B cell (primary cell): ENCODE results near the gene AOPEP. TPM values are rescaled to one million over a fixed set of nuclear protein-coding genes. Genes with fewer than 3 reads are reported as not detected.

Source experiments
- ATAC-seq: fragments of 200-7000 bp; cut with Tn5 transposase; one replicate; pipeline ENCODE4 v1.10.0; 2021; ENCODE audit warnings: low read depth, mild to moderate bottlenecking, moderate number of reproducible peaks, moderate library complexity
- CTCF ChIA-PET: fragments of 350-600 bp; sonication (Branson Sonifier 250); formaldehyde crosslinking; loops from one replicate; lab custom pipeline; 2021; ENCODE audit warnings: antibody characterized with exemption, inconsistent platforms; lab: Charles Lee
- POLR2A ChIA-PET: fragments of 350-600 bp; sonication (Branson Sonifier 250); formaldehyde crosslinking; loops from one replicate; lab custom pipeline; 2021; ENCODE audit warnings: antibody characterized with exemption; lab: Charles Lee
- DNase-seq: peaks from one replicate; pipeline ENCODE4 v3.0.0; 2013
- H2AFZ ChIP-seq: 2 replicates; pipeline ENCODE4 v1.6.1; 2012; ENCODE audit warnings: mild to moderate bottlenecking, low read depth, low read length; ENCODE audit not compliant: insufficient read depth, poor library complexity, severe bottlenecking
- H3K27ac ChIP-seq, 2 donors: 1 replicate in 1 of 2; 2 replicates in 1 of 2; pipeline ENCODE4 v1.5.1; 2012 to 2013; ENCODE audit warnings: low read length in 2 of 2, mild to moderate bottlenecking in 2 of 2, moderate library complexity in 1 of 2
- H3K27me3 ChIP-seq, 4 experiments: fragments of 200-600 bp in 1 of 4; sonication (generic) in 1 of 4; replicated peaks in 1 of 4; 1 replicate in 2 of 4; 2 replicates in 2 of 4; pipeline versions ENCODE4 v1.6.1 to v1.7.0; 2013 to 2016; ENCODE audit warnings: low read length in 3 of 4, mild to moderate bottlenecking in 2 of 4, mixed read lengths in 1 of 4, moderate library complexity in 1 of 4; ENCODE audit not compliant: insufficient read depth in 4 of 4, control insufficient read depth in 3 of 4; ENCODE audit errors: control extremely low read depth in 1 of 4
- H3K36me3 ChIP-seq, 2 experiments: replicated peaks in 1 of 2; 1 replicate in 1 of 2; 2 replicates in 1 of 2; pipeline versions ENCODE4 v1.6.1 to v1.7.1; 2013; ENCODE audit warnings: low read length in 1 of 2; ENCODE audit not compliant: insufficient read depth in 2 of 2, control insufficient read depth in 1 of 2; ENCODE audit errors: control extremely low read depth in 1 of 2, extremely low read depth in 1 of 2
- H3K4me1 ChIP-seq, 2 donors: fragments of 200-600 bp in 1 of 2; sonication (generic) in 1 of 2; 1 replicate in 1 of 2; 2 replicates in 1 of 2; pipeline versions ENCODE4 v1.5.1 to v1.6.1; 2013 to 2017; ENCODE audit warnings: low read length in 2 of 2; ENCODE audit not compliant: control insufficient read depth in 2 of 2, insufficient read depth in 2 of 2
- H3K4me2 ChIP-seq: replicated peaks from 2 replicates; pipeline ENCODE3; 2012; ENCODE audit warnings: mild to moderate bottlenecking, low read depth, low read length; ENCODE audit not compliant: poor library complexity, severe bottlenecking
- H3K4me3 ChIP-seq, 5 experiments: fragments of 200-600 bp in 1 of 5; sonication (generic) in 1 of 5; 1 replicate in 3 of 5; 2 replicates in 2 of 5; pipeline versions ENCODE4 v1.5.1 to v1.7.0; 2011 to 2016; ENCODE audit warnings: low read length in 4 of 5, mild to moderate bottlenecking in 4 of 5, low read depth in 2 of 5, control low read depth in 1 of 5, moderate library complexity in 1 of 5; ENCODE audit not compliant: insufficient read depth in 1 of 5; ENCODE audit errors: control extremely low read depth in 1 of 5, extremely low read depth in 1 of 5
- H3K79me2 ChIP-seq: fragments of 200-600 bp; sonication (generic); one replicate; pipeline ENCODE4 v1.6.0; 2016; ENCODE audit warnings: low read length; ENCODE audit not compliant: control insufficient read depth, insufficient read depth
- H3K9ac ChIP-seq: fragments of 200-600 bp; sonication (generic); 2 replicates; pipeline ENCODE4 v1.6.1; 2017; ENCODE audit warnings: mild to moderate bottlenecking, low read length, moderate library complexity
- H3K9me3 ChIP-seq, 3 donors: one replicate each; pipeline versions ENCODE4 v1.6.1 to v1.7.1; 2013; ENCODE audit warnings: low read length in 2 of 3; ENCODE audit not compliant: control insufficient read depth in 2 of 3, insufficient read depth in 1 of 3; ENCODE audit errors: control extremely low read depth in 1 of 3
- H4K20me1 ChIP-seq: 2 replicates; pipeline ENCODE4 v1.6.0; 2012; ENCODE audit warnings: mild to moderate bottlenecking, low read length; ENCODE audit not compliant: insufficient read depth, control insufficient read depth, poor library complexity, severe bottlenecking
- H3K27ac Mint-ChIP-seq: one replicate; pipeline ENCODE4 v1.8.0; 2021; ENCODE audit warnings: mixed read lengths
- H3K27me3 Mint-ChIP-seq: one replicate; pipeline ENCODE4 v1.8.0; 2021; ENCODE audit warnings: mixed read lengths
- H3K4me1 Mint-ChIP-seq: one replicate; pipeline ENCODE4 v1.8.0; 2021; ENCODE audit warnings: mixed read lengths
- H3K4me3 Mint-ChIP-seq: one replicate; pipeline ENCODE4 v1.8.0; 2021; ENCODE audit warnings: mixed read lengths
- H3K9me3 Mint-ChIP-seq: one replicate; pipeline ENCODE4 v1.8.0; 2022; ENCODE audit warnings: mixed read lengths; ENCODE audit not compliant: insufficient read depth
- EZH2 ChIP-seq: IDR thresholded peaks from 2 replicates; pipeline ENCODE4 v1.6.1; 2012; ENCODE audit warnings: borderline replicate concordance, low read depth, mild to moderate bottlenecking, moderate library complexity, low read length; ENCODE audit not compliant: insufficient read depth, poor library complexity, severe bottlenecking
- WGBS: methylation state at CpG from one replicate; pipeline ENCODE4 v1.1.5; 2013; ENCODE audit warnings: missing lambda C conversion rate; ENCODE audit not compliant: insufficient coverage; 5-methylcytosine and 5-hydroxymethylcytosine counted together
- intact Hi-C: fragments of 100-400 bp; cut with micrococcal nuclease; formaldehyde crosslinking; loops from one replicate; pipeline ENCODE4 v1.10.0; 2022
- polyA plus RNA-seq: library from polyadenylated mRNA; depleted of rRNA; stranded (reverse); fragments of >200 nt; gene quantifications from 2 replicates; pipeline ENCODE4 v1.2.3, GENCODE V29; 2012
- total RNA-seq, 2 donors: library from RNA; stranded (reverse); fragments of 120-200 nt in 1 of 2; gene quantifications; 1 replicate in 1 of 2; 2 replicates in 1 of 2; pipeline versions ENCODE4 v1.2.3 to v1.2.4, GENCODE V29; 2013 to 2022
- TF ChIP-seq, protein P1 (sequence below): fragments of 200-600 bp; IDR thresholded peaks from one replicate; pipeline ENCODE4 v1.8.0; 2022; ENCODE audit warnings: antibody characterized with exemption, mild to moderate bottlenecking

AOPEP gene
- total and polyA plus RNA-seq, 2 donors (not counting 1 experiment from before 2014, with no cell fraction given) = 5.1 to 35.8 TPM

DNA sequence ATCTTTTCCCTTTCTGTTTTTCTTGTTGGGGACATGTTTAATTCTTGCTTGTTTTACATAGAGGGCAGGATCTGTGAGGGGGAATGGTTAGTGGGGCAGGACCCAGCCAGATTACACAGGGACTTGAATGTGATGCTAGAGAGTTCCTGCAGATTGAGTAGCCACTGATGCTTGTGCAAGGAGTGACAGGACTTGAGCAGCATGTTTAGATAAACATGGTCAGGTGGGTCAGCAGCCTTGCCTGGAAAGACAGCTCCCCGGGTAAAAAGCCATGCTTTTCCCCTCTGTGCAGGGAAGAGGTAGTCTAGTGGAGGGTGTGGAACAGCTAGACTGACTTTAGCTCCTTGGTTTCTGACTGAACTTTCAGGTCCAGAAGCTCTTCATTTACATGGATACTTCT is 261.2 kb downstream of the AOPEP start:
- H3K4me1 ChIP-seq = no peaks in the 10 kb centered on the region
- no peak overlapping the region for H3K4me2 ChIP-seq
- 100% methylated on average over 1 of the region's 1 CpG for WGBS
- H3K4me1 Mint-ChIP-seq = no peaks in the 10 kb centered on the region
- H3K27ac Mint-ChIP-seq = no peak overlapping the region
- H4K20me1 ChIP-seq = no peaks in the 10 kb centered on the region
- CTCF ChIA-PET = no interaction called here
- TF ChIP-seq EZH2 = no peak
- TF ChIP-seq, protein P1, sequence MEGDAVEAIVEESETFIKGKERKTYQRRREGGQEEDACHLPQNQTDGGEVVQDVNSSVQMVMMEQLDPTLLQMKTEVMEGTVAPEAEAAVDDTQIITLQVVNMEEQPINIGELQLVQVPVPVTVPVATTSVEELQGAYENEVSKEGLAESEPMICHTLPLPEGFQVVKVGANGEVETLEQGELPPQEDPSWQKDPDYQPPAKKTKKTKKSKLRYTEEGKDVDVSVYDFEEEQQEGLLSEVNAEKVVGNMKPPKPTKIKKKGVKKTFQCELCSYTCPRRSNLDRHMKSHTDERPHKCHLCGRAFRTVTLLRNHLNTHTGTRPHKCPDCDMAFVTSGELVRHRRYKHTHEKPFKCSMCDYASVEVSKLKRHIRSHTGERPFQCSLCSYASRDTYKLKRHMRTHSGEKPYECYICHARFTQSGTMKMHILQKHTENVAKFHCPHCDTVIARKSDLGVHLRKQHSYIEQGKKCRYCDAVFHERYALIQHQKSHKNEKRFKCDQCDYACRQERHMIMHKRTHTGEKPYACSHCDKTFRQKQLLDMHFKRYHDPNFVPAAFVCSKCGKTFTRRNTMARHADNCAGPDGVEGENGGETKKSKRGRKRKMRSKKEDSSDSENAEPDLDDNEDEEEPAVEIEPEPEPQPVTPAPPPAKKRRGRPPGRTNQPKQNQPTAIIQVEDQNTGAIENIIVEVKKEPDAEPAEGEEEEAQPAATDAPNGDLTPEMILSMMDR = no peak
- POLR2A ChIA-PET = no interaction called here
- H2AFZ ChIP-seq = no peak overlapping the region
- H3K27me3 Mint-ChIP-seq = no peaks in the 10 kb centered on the region
- no peaks in the 10 kb centered on the region for H3K79me2 ChIP-seq
- H3K36me3 ChIP-seq = no peaks in the 10 kb centered on the region
- ATAC-seq (no peak), DNase-seq (no peak)
- no peak overlapping the region for H3K9ac ChIP-seq
- H3K9me3 Mint-ChIP-seq = no peaks in the 10 kb centered on the region
- intact Hi-C loops = no loop called here
- no peak overlapping the region for H3K4me3 ChIP-seq
- no peaks in the 10 kb centered on the region for H3K27me3 ChIP-seq
- H3K9me3 ChIP-seq = no peaks in the 10 kb centered on the region
- H3K27ac ChIP-seq = no peak overlapping the region
- H3K4me3 Mint-ChIP-seq = no peak overlapping the region

DNA sequence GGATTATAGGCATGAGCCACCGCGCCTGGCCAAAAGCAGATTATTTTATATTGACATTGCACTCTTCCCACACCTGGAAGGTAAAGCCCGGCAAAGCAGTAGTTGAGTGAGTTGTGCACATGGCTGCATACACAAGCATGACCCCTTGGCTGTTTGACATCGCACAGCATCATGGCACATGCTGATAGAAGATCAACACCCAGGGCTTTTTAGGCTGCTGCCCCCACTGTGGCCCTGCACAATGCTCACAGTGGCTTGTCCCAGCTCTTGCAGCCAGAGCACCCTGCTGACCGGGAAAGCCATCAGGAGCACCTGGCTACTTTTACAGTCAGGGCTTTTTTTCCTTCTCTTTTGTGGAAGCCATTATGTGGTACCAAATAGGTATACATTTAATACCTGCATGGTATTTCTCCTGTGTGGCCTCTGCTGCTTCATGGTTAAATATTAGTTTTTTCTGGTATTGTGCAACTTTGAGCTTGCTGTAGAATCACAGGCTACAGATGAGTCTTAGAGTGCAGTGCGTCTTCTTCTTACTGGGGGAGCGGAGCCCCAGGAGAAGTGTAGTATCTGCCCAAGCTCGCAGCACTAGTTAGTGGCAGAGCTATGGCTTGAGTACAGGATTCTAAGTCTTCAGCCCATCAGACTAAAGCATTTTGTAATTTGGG is 264.5 kb downstream of the AOPEP start:
- no peak for TF ChIP-seq EZH2
- TF ChIP-seq, protein P1 = no peak
- no peaks in the 10 kb centered on the region for H4K20me1 ChIP-seq
- intact Hi-C loops = no loop called here
- no peak overlapping the region for H2AFZ ChIP-seq
- no peak overlapping the region for H3K27ac ChIP-seq
- H3K27me3 ChIP-seq = no peaks in the 10 kb centered on the region
- ATAC-seq (no peak), DNase-seq (no peak)
- H3K36me3 ChIP-seq = no peaks in the 10 kb centered on the region
- Mint-ChIP-seq H3K27me3 (no peaks in the 10 kb centered on the region), H3K4me3 (no peak overlapping the region), H3K4me1 (no peaks in the 10 kb centered on the region), H3K9me3 (no peaks in the 10 kb centered on the region), H3K27ac (no peak overlapping the region)
- H3K9ac ChIP-seq = no peak overlapping the region
- H3K4me1 ChIP-seq = no peaks in the 10 kb centered on the region
- H3K79me2 ChIP-seq = no peaks in the 10 kb centered on the region
- ChIA-PET POLR2A (no interaction called here), CTCF (no interaction called here)
- WGBS = 98% methylated on average over 6 of the region's 8 CpGs
- no peaks in the 10 kb centered on the region for H3K9me3 ChIP-seq
- H3K4me2 ChIP-seq = no peak overlapping the region
- H3K4me3 ChIP-seq = no peak overlapping the region
